IMR-90 (cell line): ENCODE measurements around the gene UPK3A. TPM values are rescaled to one million over a fixed set of nuclear protein-coding genes. Genes with fewer than 3 reads are reported as not detected.
A peak's percentile ranks its signal among the peaks of the same experiment; 100 is the strongest.

Source experiments
- ATAC-seq: fragments of 200-7000 bp; cut with Tn5 transposase; 2 replicates; pipeline ENCODE4 v1.9.1; 2020; ENCODE audit warnings: low read depth, mild to moderate bottlenecking, moderate library complexity
- BruUV-seq: library from RNA; stranded (reverse); fragments of 400-500 nt; replicated peaks from 2 replicates; lab custom pipeline; 2021; lab: Mats Ljungman, UMichigan
- CTCF ChIA-PET: fragments of 300-600 bp; formaldehyde crosslinking; extraction: SDS; loops from one replicate; lab custom pipeline; 2021; ENCODE audit warnings: antibody characterized with exemption; lab: Yijun Ruan, JAX
- POLR2A ChIA-PET: fragments of 300-600 bp; sonication (Branson Sonifier 250); formaldehyde crosslinking; loops from one replicate; lab custom pipeline; 2022; ENCODE audit warnings: antibody characterized with exemption; ENCODE audit not compliant: unreplicated experiment; lab: Charles Lee
- DNase-seq: peaks from one replicate; pipeline ENCODE4 v3.0.0; 2013
- H2AFZ ChIP-seq: replicated peaks from 2 replicates; pipeline ENCODE3; 2013; ENCODE audit warnings: low read length, mild to moderate bottlenecking; ENCODE audit not compliant: poor library complexity
- H2AK5ac ChIP-seq: 2 replicates; pipeline ENCODE4 v1.6.1; 2013; ENCODE audit warnings: low read depth, low read length, inconsistent platforms
- H2AK9ac ChIP-seq: replicated peaks from 2 replicates; pipeline ENCODE3; 2013; ENCODE audit warnings: mild to moderate bottlenecking, low read depth, low read length, moderate library complexity; ENCODE audit not compliant: poor library complexity
- H2BK120ac ChIP-seq: 2 replicates; pipeline ENCODE4 v1.6.1; 2013; ENCODE audit warnings: low read depth, low read length, inconsistent platforms
- H2BK15ac ChIP-seq: 3 replicates; pipeline ENCODE4 v1.6.1; 2013; ENCODE audit warnings: low read depth, low read length, inconsistent platforms
- H2BK20ac ChIP-seq: 2 replicates; pipeline ENCODE4 v1.6.1; 2013; ENCODE audit warnings: low read depth, mild to moderate bottlenecking, inconsistent platforms, low read length, moderate library complexity
- H2BK5ac ChIP-seq: 2 replicates; pipeline ENCODE4 v1.6.1; 2013; ENCODE audit warnings: mild to moderate bottlenecking, low read depth, low read length, inconsistent platforms; ENCODE audit not compliant: poor library complexity, severe bottlenecking
- H3K14ac ChIP-seq: replicated peaks from 2 replicates; pipeline ENCODE4 v1.6.1; 2013; ENCODE audit warnings: low read depth, low read length, inconsistent platforms
- H3K18ac ChIP-seq: 2 replicates; pipeline ENCODE4 v1.6.1; 2013; ENCODE audit warnings: low read depth, low read length, control low read depth
- H3K23ac ChIP-seq: 2 replicates; pipeline ENCODE4 v1.6.1; 2013; ENCODE audit warnings: low read depth, low read length, inconsistent platforms
- H3K27ac ChIP-seq: 2 replicates; pipeline ENCODE4 v1.5.1; 2013; ENCODE audit warnings: mild to moderate bottlenecking, control low read depth, low read length; ENCODE audit not compliant: insufficient read depth
- H3K27me3 ChIP-seq: 2 replicates; pipeline ENCODE4 v1.6.1; 2013; ENCODE audit warnings: low read length; ENCODE audit not compliant: control insufficient read depth, insufficient read depth
- H3K36me3 ChIP-seq: 2 replicates; pipeline ENCODE4 v1.6.1; 2013; ENCODE audit warnings: low read length, mixed read lengths; ENCODE audit not compliant: control insufficient read depth, insufficient read depth
- H3K4ac ChIP-seq: 2 replicates; pipeline ENCODE4 v1.6.1; 2013; ENCODE audit warnings: low read depth, low read length, inconsistent platforms
- H3K4me1 ChIP-seq: 2 replicates; pipeline ENCODE4 v1.6.1; 2013; ENCODE audit warnings: low read length, mixed read lengths; ENCODE audit not compliant: control insufficient read depth, insufficient read depth
- H3K4me2 ChIP-seq: 2 replicates; pipeline ENCODE4 v1.6.1; 2013; ENCODE audit warnings: low read depth, mild to moderate bottlenecking, control low read depth, low read length, moderate library complexity
- H3K4me3 ChIP-seq: 2 replicates; pipeline ENCODE4 v1.5.1; 2013; ENCODE audit warnings: low read depth, mild to moderate bottlenecking, control low read depth, low read length, moderate library complexity; ENCODE audit not compliant: insufficient read depth
- H3K56ac ChIP-seq: 2 replicates; pipeline ENCODE4 v1.6.1; 2013; ENCODE audit warnings: low read length, inconsistent platforms; ENCODE audit not compliant: insufficient read depth; ENCODE audit errors: extremely low read depth
- H3K79me1 ChIP-seq, 2 experiments: 2 replicates each; pipeline ENCODE4 v1.6.1; 2013; ENCODE audit warnings: low read length in 2 of 2, inconsistent platforms in 1 of 2, low read depth in 1 of 2
- H3K9ac ChIP-seq: 2 replicates; pipeline ENCODE4 v1.6.1; 2013; ENCODE audit warnings: low read depth, low read length, control low read depth
- H3K9me1 ChIP-seq: 2 replicates; pipeline ENCODE4 v1.6.1; 2013; ENCODE audit warnings: low read length, inconsistent platforms; ENCODE audit not compliant: insufficient read depth
- H3K9me3 ChIP-seq: 2 replicates; pipeline ENCODE4 v1.6.1; 2013; ENCODE audit warnings: low read length; ENCODE audit not compliant: control insufficient read depth, insufficient read depth
- H4K20me1 ChIP-seq: 2 replicates; pipeline ENCODE4 v1.6.1; 2013; ENCODE audit warnings: low read length, inconsistent platforms; ENCODE audit not compliant: insufficient read depth
- H4K5ac ChIP-seq: 2 replicates; pipeline ENCODE4 v1.6.1; 2013; ENCODE audit warnings: mild to moderate bottlenecking, low read depth, low read length, control low read depth
- H4K8ac ChIP-seq, 2 experiments: 2 replicates each; pipeline ENCODE4 v1.6.1; 2013; ENCODE audit warnings: low read depth in 2 of 2, low read length in 2 of 2, control low read depth in 1 of 2, inconsistent platforms in 1 of 2
- H4K91ac ChIP-seq: 2 replicates; pipeline ENCODE4 v1.6.1; 2013; ENCODE audit warnings: low read depth, low read length, inconsistent platforms; ENCODE audit not compliant: insufficient read depth
- BHLHE40 ChIP-seq: fragments of 150-350 bp; IDR thresholded peaks from 2 replicates; pipeline ENCODE4 v1.6.1; 2016; ENCODE audit warnings: mild to moderate bottlenecking, low read depth, low read length
- FOS ChIP-seq: fragments of 150-350 bp; IDR thresholded peaks from 2 replicates; pipeline ENCODE4 v1.6.1; 2016; ENCODE audit warnings: low read depth, low read length
- MAFK ChIP-seq: IDR thresholded peaks from 2 replicates; pipeline ENCODE4 v1.6.1; 2012; ENCODE audit warnings: low read depth, low read length, improper control_type of control experiment
- MAZ ChIP-seq: IDR thresholded peaks from 2 replicates; pipeline ENCODE4 v1.6.1; 2012; ENCODE audit warnings: low read depth, mild to moderate bottlenecking, low read length, improper control_type of control experiment, moderate library complexity, borderline replicate concordance
- MXI1 ChIP-seq: IDR thresholded peaks from 2 replicates; pipeline ENCODE4 v1.6.1; 2012; ENCODE audit warnings: low read depth, mild to moderate bottlenecking, low read length, moderate library complexity, borderline replicate concordance
- NFE2L2 ChIP-seq: fragments of 150-350 bp; IDR thresholded peaks from 2 replicates; pipeline ENCODE4 v1.6.1; 2016; ENCODE audit warnings: low read depth, mild to moderate bottlenecking, low read length
- POLR2A ChIP-seq: IDR thresholded peaks from 2 replicates; pipeline ENCODE4 v1.6.1; 2012; ENCODE audit warnings: mild to moderate bottlenecking, low read depth, low read length
- RAD21 ChIP-seq: IDR thresholded peaks from 2 replicates; pipeline ENCODE4 v1.6.1; 2012; ENCODE audit warnings: low read length, improper control_type of control experiment
- RFX5 ChIP-seq: IDR thresholded peaks from 2 replicates; pipeline ENCODE4 v1.8.0; 2012; ENCODE audit warnings: low read depth, mild to moderate bottlenecking, low read length, moderate library complexity
- WGBS, 2 experiments: methylation state at CpG; one replicate each; pipeline versions ENCODE4 v1.1.5 to v1.1.7; 2013; ENCODE audit warnings: missing lambda C conversion rate in 2 of 2; ENCODE audit not compliant: insufficient read length in 1 of 2; ENCODE audit errors: extremely low coverage in 2 of 2; 5-methylcytosine and 5-hydroxymethylcytosine counted together
- dilution Hi-C: fragments of 300-500 bp; cut with HindIII; formaldehyde crosslinking; loops from one replicate; pipeline ENCODE4 v1.14.3; 2018; ENCODE audit warnings: low sequenced_read_pairs; ENCODE audit not compliant: unreplicated experiment
- in situ Hi-C: fragments of 300-500 bp; cut with MboI; formaldehyde crosslinking; loops from 3 replicates; pipeline ENCODE4 v1.14.3; 2019; ENCODE audit warnings: low sequenced_read_pairs, inconsistent platforms, mixed read lengths
- intact Hi-C: fragments of 100-400 bp; cut with micrococcal nuclease; formaldehyde crosslinking; loops from 2 replicates; pipeline ENCODE4 v1.10.0; 2022
- polyA plus RNA-seq, 3 experiments: library from polyadenylated mRNA; depleted of rRNA; stranded (reverse); fragments of >200 nt; gene quantifications; 2 replicates each; pipeline ENCODE4 v1.2.3, GENCODE V29; 2012; ENCODE audit warnings: low replicate concordance in 1 of 3
- total RNA-seq: library from RNA; depleted of rRNA; stranded (reverse); fragments of >200 nt; gene quantifications from 2 replicates; pipeline ENCODE4 v1.2.3, GENCODE V29; 2012
- TF ChIP-seq, protein P1 (sequence below): fragments of 150-350 bp; IDR thresholded peaks from 2 replicates; pipeline ENCODE4 v1.6.1; 2016; ENCODE audit warnings: low read depth, mild to moderate bottlenecking, low read length, moderate library complexity, borderline replicate concordance
- TF ChIP-seq, protein P2 (sequence below): conservative IDR thresholded peaks from 2 replicates; pipeline ENCODE4 v1.5.1; 2012; ENCODE audit warnings: mild to moderate bottlenecking, low read depth, low read length, improper control_type of control experiment
- TF ChIP-seq, protein P3 (sequence below): fragments of 150-350 bp; IDR thresholded peaks from 2 replicates; pipeline ENCODE4 v1.6.1; 2017; ENCODE audit warnings: mild to moderate bottlenecking, antibody characterized with exemption, low read length, low read depth

The UPK3A gene
- total and polyA plus RNA-seq, 2 of the 4 experiments (the other 2 are of a cell fraction), result not detected

DNA sequence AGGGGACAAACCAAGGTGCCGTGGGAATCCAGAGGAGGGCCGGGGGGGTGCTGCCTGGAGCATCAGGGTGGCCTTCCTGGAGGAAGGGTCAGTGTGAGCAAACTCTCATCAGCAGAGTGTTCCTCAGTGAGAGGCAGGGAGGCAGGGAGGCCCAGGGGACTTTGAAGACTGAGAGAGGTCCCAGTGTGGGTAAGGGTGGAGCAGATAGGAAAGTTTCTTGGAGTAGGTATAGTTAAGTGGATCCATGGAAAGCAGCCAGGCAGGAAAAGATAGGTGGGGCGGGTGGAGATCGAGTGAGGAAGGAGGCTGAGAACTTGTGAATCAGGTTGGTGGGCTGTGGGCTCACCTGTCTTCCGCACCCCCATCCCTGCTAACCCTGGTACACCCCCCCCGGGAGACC, 9.3 kb downstream of the UPK3A start:
- no peak overlapping the region for H4K91ac ChIP-seq
- no CpG with 5 or more reads among the region's 6 CpGs for WGBS, 2 experiments

More for the DNA sequence above, 9.3 kb downstream of the UPK3A start:
- no peak overlapping the region for H3K9ac ChIP-seq
- no peak overlapping the region for H2AK5ac ChIP-seq
- H3K14ac ChIP-seq, result no peak overlapping the region
- dilution Hi-C loops, result no loop called here
- POLR2A ChIA-PET, result no interaction called here
- H3K27ac ChIP-seq, result no peak overlapping the region
- no peak overlapping the region for H3K4me3 ChIP-seq
- H3K27me3 ChIP-seq, result no peaks in the 10 kb centered on the region
- peaks cover 8% of the 10 kb centered on the region for H3K4me1 ChIP-seq
- no peak for ATAC-seq
- H2AFZ ChIP-seq, result no peak overlapping the region
- peaks cover 0 to 4% of the 10 kb centered on the region in 2 experiments; a peak in 1 of 4 replicates for H3K79me1 ChIP-seq
- H2BK120ac ChIP-seq, result no peak overlapping the region
- no peaks in the 10 kb centered on the region for H3K9me3 ChIP-seq
- CTCF ChIA-PET, result no interaction called here
- no TSS peak for BruUV-seq
- no peak for DNase-seq
- TF ChIP-seq POLR2A, result no peak
- TF ChIP-seq MAFK, result no peak
- TF ChIP-seq, protein P1, sequence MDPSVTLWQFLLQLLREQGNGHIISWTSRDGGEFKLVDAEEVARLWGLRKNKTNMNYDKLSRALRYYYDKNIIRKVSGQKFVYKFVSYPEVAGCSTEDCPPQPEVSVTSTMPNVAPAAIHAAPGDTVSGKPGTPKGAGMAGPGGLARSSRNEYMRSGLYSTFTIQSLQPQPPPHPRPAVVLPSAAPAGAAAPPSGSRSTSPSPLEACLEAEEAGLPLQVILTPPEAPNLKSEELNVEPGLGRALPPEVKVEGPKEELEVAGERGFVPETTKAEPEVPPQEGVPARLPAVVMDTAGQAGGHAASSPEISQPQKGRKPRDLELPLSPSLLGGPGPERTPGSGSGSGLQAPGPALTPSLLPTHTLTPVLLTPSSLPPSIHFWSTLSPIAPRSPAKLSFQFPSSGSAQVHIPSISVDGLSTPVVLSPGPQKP, result no peak
- TF ChIP-seq, protein P2, sequence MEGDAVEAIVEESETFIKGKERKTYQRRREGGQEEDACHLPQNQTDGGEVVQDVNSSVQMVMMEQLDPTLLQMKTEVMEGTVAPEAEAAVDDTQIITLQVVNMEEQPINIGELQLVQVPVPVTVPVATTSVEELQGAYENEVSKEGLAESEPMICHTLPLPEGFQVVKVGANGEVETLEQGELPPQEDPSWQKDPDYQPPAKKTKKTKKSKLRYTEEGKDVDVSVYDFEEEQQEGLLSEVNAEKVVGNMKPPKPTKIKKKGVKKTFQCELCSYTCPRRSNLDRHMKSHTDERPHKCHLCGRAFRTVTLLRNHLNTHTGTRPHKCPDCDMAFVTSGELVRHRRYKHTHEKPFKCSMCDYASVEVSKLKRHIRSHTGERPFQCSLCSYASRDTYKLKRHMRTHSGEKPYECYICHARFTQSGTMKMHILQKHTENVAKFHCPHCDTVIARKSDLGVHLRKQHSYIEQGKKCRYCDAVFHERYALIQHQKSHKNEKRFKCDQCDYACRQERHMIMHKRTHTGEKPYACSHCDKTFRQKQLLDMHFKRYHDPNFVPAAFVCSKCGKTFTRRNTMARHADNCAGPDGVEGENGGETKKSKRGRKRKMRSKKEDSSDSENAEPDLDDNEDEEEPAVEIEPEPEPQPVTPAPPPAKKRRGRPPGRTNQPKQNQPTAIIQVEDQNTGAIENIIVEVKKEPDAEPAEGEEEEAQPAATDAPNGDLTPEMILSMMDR, result no peak
- no peak for TF ChIP-seq MAZ
- TF ChIP-seq MXI1, result no peak
- TF ChIP-seq RAD21, result no peak
- no peak for TF ChIP-seq RFX5
- TF ChIP-seq, protein P3, sequence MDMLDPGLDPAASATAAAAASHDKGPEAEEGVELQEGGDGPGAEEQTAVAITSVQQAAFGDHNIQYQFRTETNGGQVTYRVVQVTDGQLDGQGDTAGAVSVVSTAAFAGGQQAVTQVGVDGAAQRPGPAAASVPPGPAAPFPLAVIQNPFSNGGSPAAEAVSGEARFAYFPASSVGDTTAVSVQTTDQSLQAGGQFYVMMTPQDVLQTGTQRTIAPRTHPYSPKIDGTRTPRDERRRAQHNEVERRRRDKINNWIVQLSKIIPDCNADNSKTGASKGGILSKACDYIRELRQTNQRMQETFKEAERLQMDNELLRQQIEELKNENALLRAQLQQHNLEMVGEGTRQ, result no peak
- no peak for TF ChIP-seq NFE2L2
- no peak for TF ChIP-seq BHLHE40
- TF ChIP-seq FOS, result no peak
- no peak overlapping the region for H2BK20ac ChIP-seq
- H4K20me1 ChIP-seq, result no peaks in the 10 kb centered on the region
- H3K56ac ChIP-seq, result no peak overlapping the region
- intact Hi-C loops, result no loop called here
- no peak overlapping the region for H2BK15ac ChIP-seq
- no peak overlapping the region for H2BK5ac ChIP-seq
- no peak overlapping the region for H3K4me2 ChIP-seq
- no peaks in the 10 kb centered on the region for H3K36me3 ChIP-seq
- no peak overlapping the region for H4K8ac ChIP-seq
- H3K18ac ChIP-seq, result no peak overlapping the region
- no peak overlapping the region for H3K4ac ChIP-seq
- H3K9me1 ChIP-seq, result peaks cover 13% of the 10 kb centered on the region
- H2AK9ac ChIP-seq, result peak overlapping the region; percentile 72
- no peak overlapping the region for H3K23ac ChIP-seq
- no peak overlapping the region for H4K5ac ChIP-seq
- in situ Hi-C loops, result no loop called here
